ENCODE measurements around the gene BTBD9. TPM values are rescaled to one million over a fixed set of nuclear protein-coding genes. Genes with fewer than 3 reads are reported as not detected.

The BTBD9 gene
- total and polyA plus RNA-seq, 2 experiments from 2014 or later = 8.4 to 10.1 TPM

DNA sequence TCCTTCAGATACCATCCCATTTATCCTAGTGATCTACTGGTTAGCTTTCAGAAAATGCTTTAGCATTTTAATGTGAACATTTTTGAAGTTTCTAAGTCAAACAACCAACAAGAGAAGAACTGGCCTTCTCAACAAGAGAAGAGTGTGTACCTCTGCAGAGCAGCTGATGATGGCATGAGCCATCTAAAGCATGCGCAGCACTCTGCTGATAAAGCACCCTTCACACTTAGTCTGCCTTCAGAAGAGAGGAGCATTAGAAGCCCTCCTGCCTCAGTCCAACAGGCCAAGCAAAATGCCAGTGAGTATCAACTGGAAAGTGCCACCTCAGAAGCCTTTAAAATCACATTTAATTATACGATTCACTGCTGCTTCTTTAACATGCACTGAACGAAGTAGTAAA lies 169.2 kb downstream of the BTBD9 start:
- Histone ChIP-seq H3K9me3 (ENCODE audit: low read depth) (no peaks in the 10 kb centered on the region), H3K36me3 (no peaks in the 10 kb centered on the region), H3K4me3 (no peak overlapping the region), H3K27ac (no peak overlapping the region), H3K4me1 (ENCODE audit: low read depth) (no peaks in the 10 kb centered on the region), H3K27me3 (no peaks in the 10 kb centered on the region)
- peak in 1 of 2 donors; percentile 7 for DNase-seq (ENCODE audit: low read depth in 1 of 2, low spot score in 1 of 2)
- TF ChIP-seq, protein P1, sequence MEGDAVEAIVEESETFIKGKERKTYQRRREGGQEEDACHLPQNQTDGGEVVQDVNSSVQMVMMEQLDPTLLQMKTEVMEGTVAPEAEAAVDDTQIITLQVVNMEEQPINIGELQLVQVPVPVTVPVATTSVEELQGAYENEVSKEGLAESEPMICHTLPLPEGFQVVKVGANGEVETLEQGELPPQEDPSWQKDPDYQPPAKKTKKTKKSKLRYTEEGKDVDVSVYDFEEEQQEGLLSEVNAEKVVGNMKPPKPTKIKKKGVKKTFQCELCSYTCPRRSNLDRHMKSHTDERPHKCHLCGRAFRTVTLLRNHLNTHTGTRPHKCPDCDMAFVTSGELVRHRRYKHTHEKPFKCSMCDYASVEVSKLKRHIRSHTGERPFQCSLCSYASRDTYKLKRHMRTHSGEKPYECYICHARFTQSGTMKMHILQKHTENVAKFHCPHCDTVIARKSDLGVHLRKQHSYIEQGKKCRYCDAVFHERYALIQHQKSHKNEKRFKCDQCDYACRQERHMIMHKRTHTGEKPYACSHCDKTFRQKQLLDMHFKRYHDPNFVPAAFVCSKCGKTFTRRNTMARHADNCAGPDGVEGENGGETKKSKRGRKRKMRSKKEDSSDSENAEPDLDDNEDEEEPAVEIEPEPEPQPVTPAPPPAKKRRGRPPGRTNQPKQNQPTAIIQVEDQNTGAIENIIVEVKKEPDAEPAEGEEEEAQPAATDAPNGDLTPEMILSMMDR (IDR thresholded peaks at IDR 0.05; ENCODE audit: low read depth, low read length) = no peak

DNA sequence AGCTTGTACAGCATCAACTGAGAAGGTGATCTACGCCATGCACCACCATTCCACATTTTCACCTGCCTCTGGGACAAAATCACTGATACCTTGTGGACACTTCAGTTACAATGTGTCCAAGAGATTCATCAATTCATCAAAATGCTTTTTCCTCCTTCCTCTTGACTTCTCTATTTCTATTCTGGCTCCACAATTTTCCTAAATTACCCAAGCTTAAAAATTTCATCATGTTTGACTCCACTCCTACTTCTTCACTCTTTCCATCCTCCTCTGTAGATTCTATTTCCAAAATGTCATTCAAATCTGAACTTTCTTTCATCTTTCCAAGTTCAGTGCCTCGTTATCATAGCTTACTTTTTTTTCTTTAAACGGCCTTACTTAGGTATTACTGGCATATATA lies 172.2 kb downstream of the BTBD9 start:
- H3K4me1 ChIP-seq (ENCODE audit: low read depth) = no peaks in the 10 kb centered on the region
- no peaks in the 10 kb centered on the region for H3K27me3 ChIP-seq
- no peak overlapping the region for H3K27ac ChIP-seq
- TF ChIP-seq, protein P1 (IDR thresholded peaks at IDR 0.05; ENCODE audit: low read depth, low read length) = no peak
- no peaks in the 10 kb centered on the region for H3K36me3 ChIP-seq
- DNase-seq (ENCODE audit: low read depth in 1 of 2, low spot score in 1 of 2) = no peak
- H3K9me3 ChIP-seq (ENCODE audit: low read depth) = no peaks in the 10 kb centered on the region
- H3K4me3 ChIP-seq = no peak overlapping the region

DNA sequence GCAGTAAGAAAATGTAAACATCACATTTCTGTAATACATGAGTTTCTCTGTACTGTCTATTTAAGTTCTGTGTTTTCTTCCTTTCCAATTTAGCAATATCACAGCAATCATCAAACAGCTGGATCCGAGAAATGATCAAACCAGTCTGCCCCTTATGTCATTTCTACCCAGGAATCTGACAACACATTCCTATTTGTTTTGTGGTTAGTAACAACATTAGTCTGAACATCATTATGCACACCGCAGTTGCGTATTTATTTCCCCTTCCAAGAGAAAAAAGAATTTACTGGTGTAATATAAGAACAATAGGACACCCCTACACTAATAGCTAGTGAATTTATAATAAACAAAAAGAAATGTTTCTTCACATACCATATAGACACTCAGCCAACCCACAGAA lies 179.5 kb downstream of the BTBD9 start:
- Histone ChIP-seq H3K9me3 (ENCODE audit: low read depth) (no peaks in the 10 kb centered on the region), H3K4me1 (ENCODE audit: low read depth) (no peaks in the 10 kb centered on the region), H3K27ac (no peak overlapping the region), H3K27me3 (no peaks in the 10 kb centered on the region), H3K4me3 (no peak overlapping the region), H3K36me3 (no peaks in the 10 kb centered on the region)
- no peak for DNase-seq (ENCODE audit: low read depth in 1 of 2, low spot score in 1 of 2)
- TF ChIP-seq, protein P1 (IDR thresholded peaks at IDR 0.05; ENCODE audit: low read depth, low read length) = no peak

DNA sequence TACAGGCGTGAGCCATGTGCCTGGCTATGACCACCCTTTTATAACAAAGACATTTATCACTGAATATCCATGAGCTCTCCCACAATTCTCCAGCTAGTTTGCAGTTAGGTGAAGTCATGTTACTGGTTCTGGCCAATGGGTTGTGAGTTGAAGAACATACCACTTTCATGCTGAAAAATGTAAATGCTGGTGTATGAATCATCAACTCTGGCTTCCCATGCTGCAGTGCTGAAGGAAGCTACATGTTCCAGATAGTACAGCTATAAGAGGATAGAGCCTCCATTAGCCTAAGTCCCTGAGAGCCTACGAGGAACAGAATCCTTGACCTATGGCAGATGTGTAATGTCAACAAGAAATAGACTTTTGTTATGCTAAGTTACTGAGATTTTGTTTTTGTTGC lies 180.4 kb downstream of the BTBD9 start:
- H3K4me1 ChIP-seq (ENCODE audit: low read depth) = no peaks in the 10 kb centered on the region
- peak in 1 of 2 donors; percentile 22 for DNase-seq (ENCODE audit: low read depth in 1 of 2, low spot score in 1 of 2)
- H3K27ac ChIP-seq = no peak overlapping the region
- H3K27me3 ChIP-seq = no peaks in the 10 kb centered on the region
- no peak overlapping the region for H3K4me3 ChIP-seq
- H3K9me3 ChIP-seq (ENCODE audit: low read depth) = no peaks in the 10 kb centered on the region
- TF ChIP-seq, protein P1 (IDR thresholded peaks at IDR 0.05; ENCODE audit: low read depth, low read length) = no peak
- no peaks in the 10 kb centered on the region for H3K36me3 ChIP-seq

DNA sequence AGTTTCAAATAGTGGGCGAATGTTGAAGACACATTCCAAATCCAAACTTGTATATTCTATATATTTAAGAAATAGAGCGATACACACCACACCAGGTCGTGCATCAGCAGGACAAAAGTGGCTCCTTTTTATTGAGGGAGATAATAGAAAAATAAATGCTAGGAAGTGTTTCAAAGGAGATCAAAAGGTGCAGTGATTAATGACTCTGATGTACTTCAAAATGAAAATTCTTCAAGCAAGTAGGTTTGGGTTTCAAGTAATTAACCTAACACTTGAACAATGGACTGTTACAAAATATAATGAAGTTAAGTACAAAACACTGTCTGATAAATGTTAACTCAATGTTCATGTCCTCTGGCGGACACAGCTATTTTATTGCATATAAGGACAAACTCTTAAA lies 185.9 kb downstream of the BTBD9 start:
- DNase-seq (ENCODE audit: low read depth in 1 of 2, low spot score in 1 of 2) = no peak
- no peaks in the 10 kb centered on the region for H3K9me3 ChIP-seq (ENCODE audit: low read depth)
- H3K4me1 ChIP-seq (ENCODE audit: low read depth) = no peaks in the 10 kb centered on the region
- no peaks in the 10 kb centered on the region for H3K27me3 ChIP-seq
- TF ChIP-seq, protein P1 (IDR thresholded peaks at IDR 0.05; ENCODE audit: low read depth, low read length) = no peak
- H3K4me3 ChIP-seq = no peak overlapping the region
- no peaks in the 10 kb centered on the region for H3K36me3 ChIP-seq
- no peak overlapping the region for H3K27ac ChIP-seq
